ENCODE data around the gene EYS. TPM values are rescaled to one million over a fixed set of nuclear protein-coding genes. Genes with fewer than 3 reads are reported as not detected.

Gene EYS
- total RNA-seq, 2 experiments from 2014 or later, result not detected

GRCh38 chr6:64497634-64498033, 1209.4 kb downstream of the EYS start:
- intact Hi-C loops (cut with DNase I, micrococcal nuclease), result no loop called here
- H3K4me1 ChIP-seq (ENCODE audit: insufficient read depth, low read length), result no peaks in the 10 kb centered on the region
- Mint-ChIP-seq H3K9me3 (peaks cover 10% of the 10 kb centered on the region), H3K4me3 (no peak overlapping the region), H3K4me1 (ENCODE audit: low read depth) (no peaks in the 10 kb centered on the region), H3K27me3 (no peaks in the 10 kb centered on the region), H3K27ac (no peak overlapping the region), H3K36me3 (ENCODE audit: low read depth) (no peaks in the 10 kb centered on the region)
- no peak for ATAC-seq (ENCODE audit: poor library complexity)
- no peak overlapping the region for H3K4me3 ChIP-seq (ENCODE audit: low read length)
- H3K9me3 ChIP-seq (ENCODE audit: control insufficient read depth in 1 of 2, insufficient read depth in 1 of 2, low read length in 2 of 2), result peaks cover 0 to 6% of the 10 kb centered on the region in 2 experiments
- H3K36me3 ChIP-seq (ENCODE audit: insufficient read depth, low read length), result no peaks in the 10 kb centered on the region
- CTCF ChIA-PET, result no interaction called here
- no peak for DNase-seq
- no peak overlapping the region for H3K27ac ChIP-seq (ENCODE audit: low read depth in 1 of 2, low read length in 2 of 2)
- no peak for TF ChIP-seq CTCF (IDR thresholded peaks at IDR 0.05)
- no peaks in the 10 kb centered on the region for H3K27me3 ChIP-seq (ENCODE audit: control insufficient read depth in 1 of 2, insufficient read depth in 2 of 2, low read length in 2 of 2)
- POLR2A ChIA-PET, result no interaction called here

- DNase-seq (no peak), ATAC-seq (ENCODE audit: poor library complexity) (no peak)
- H3K9me3 Mint-ChIP-seq, result peaks cover 5% of the 10 kb centered on the region
- H3K27ac Mint-ChIP-seq, result no peak overlapping the region
- H3K4me1 ChIP-seq (ENCODE audit: insufficient read depth, low read length), result no peaks in the 10 kb centered on the region
- H3K36me3 Mint-ChIP-seq (ENCODE audit: low read depth), result no peaks in the 10 kb centered on the region
- no peak for TF ChIP-seq CTCF (IDR thresholded peaks at IDR 0.05)
- H3K36me3 ChIP-seq (ENCODE audit: insufficient read depth, low read length), result no peaks in the 10 kb centered on the region
- ChIA-PET CTCF (no interaction called here), POLR2A (no interaction called here)
- peaks cover 0 to 5% of the 10 kb centered on the region in 2 experiments for H3K9me3 ChIP-seq (ENCODE audit: control insufficient read depth in 1 of 2, insufficient read depth in 1 of 2, low read length in 2 of 2)
- no peaks in the 10 kb centered on the region for H3K27me3 ChIP-seq (ENCODE audit: control insufficient read depth in 1 of 2, insufficient read depth in 2 of 2, low read length in 2 of 2)
- no peak overlapping the region for H3K4me3 ChIP-seq (ENCODE audit: low read length)
- H3K27ac ChIP-seq (ENCODE audit: low read depth in 1 of 2, low read length in 2 of 2), result no peak overlapping the region
- H3K4me3 Mint-ChIP-seq, result no peak overlapping the region
- intact Hi-C loops (cut with DNase I, micrococcal nuclease), result no loop called here
- H3K27me3 Mint-ChIP-seq, result no peaks in the 10 kb centered on the region
- H3K4me1 Mint-ChIP-seq (ENCODE audit: low read depth), result no peaks in the 10 kb centered on the region
Observed at GRCh38 chr6:64489763-64490162, 1217.3 kb downstream of the EYS start.

GRCh38 chr6:64486578-64487351, 1220.3 kb downstream of the EYS start:
- Mint-ChIP-seq H3K4me3 (no peak overlapping the region), H3K9me3 (peaks cover under 1% of the 10 kb centered on the region), H3K36me3 (ENCODE audit: low read depth) (no peaks in the 10 kb centered on the region), H3K27ac (no peak overlapping the region), H3K4me1 (ENCODE audit: low read depth) (no peaks in the 10 kb centered on the region), H3K27me3 (no peaks in the 10 kb centered on the region)
- ChIA-PET CTCF (interaction anchor here (1.3 kb wide), 1 partner anchor 13 kb away, joined by 3 read pairs; no protein-coding TSS in a partner anchor), POLR2A (no interaction called here)
- TF ChIP-seq CTCF (IDR thresholded peaks at IDR 0.05), result no peak
- DNase-seq (no peak), ATAC-seq (ENCODE audit: poor library complexity) (no peak)
- Histone ChIP-seq H3K4me3 (ENCODE audit: low read length) (no peak overlapping the region), H3K27ac (ENCODE audit: low read depth in 1 of 2, low read length in 2 of 2) (no peak overlapping the region), H3K36me3 (ENCODE audit: insufficient read depth, low read length) (no peaks in the 10 kb centered on the region), H3K4me1 (ENCODE audit: insufficient read depth, low read length) (no peaks in the 10 kb centered on the region), H3K9me3 (ENCODE audit: control insufficient read depth in 1 of 2, insufficient read depth in 1 of 2, low read length in 2 of 2) (peaks cover 0 to 5% of the 10 kb centered on the region in 2 experiments), H3K27me3 (ENCODE audit: control insufficient read depth in 1 of 2, insufficient read depth in 2 of 2, low read length in 2 of 2) (no peaks in the 10 kb centered on the region)
- intact Hi-C loops (cut with DNase I, micrococcal nuclease), result no loop called here
